ENCODE results near the gene SUMO4. TPM values are rescaled to one million over a fixed set of nuclear protein-coding genes. Genes with fewer than 3 reads are reported as not detected.

The SUMO4 gene
- total RNA-seq, 1 experiment from 2014 or later: 1.2 TPM

DNA sequence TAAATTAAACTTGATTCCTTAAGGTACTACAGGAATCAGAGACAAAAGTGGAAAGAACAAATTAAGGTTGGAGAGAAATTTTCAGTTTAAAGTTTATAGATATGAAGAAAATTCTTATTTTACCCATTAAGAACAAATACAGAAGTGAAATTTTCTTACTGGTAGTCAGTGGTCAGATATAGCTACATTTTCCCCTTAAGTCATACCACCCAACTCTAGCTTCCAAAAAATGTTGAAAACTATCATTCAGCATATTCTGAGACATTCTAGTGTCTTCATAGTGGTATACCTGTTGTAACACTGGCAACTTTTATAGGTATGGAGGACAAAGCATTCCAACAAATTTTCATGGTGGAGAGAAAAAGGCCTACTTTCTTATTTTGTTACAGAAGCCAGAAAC lies 15.6 kb upstream of the SUMO4 start:
- Mint-ChIP-seq H3K27ac (no peak overlapping the region), H3K4me3 (no peak overlapping the region), H3K4me1 (no peaks in the 10 kb centered on the region), H3K27me3 (ENCODE audit: low read depth) (no peaks in the 10 kb centered on the region), H3K36me3 (peaks cover 19% of the 10 kb centered on the region), H3K9me3 (peaks cover 3% of the 10 kb centered on the region)
- no peak for DNase-seq (ENCODE audit: low spot score)
- ATAC-seq: no peak
- CTCF ChIA-PET: interaction anchor here (0.6 kb wide), 1 partner anchor 8 kb away, joined by 3 read pairs; no protein-coding TSS in a partner anchor
- POLR2A ChIA-PET: no interaction called here
- TF ChIP-seq, protein P1, sequence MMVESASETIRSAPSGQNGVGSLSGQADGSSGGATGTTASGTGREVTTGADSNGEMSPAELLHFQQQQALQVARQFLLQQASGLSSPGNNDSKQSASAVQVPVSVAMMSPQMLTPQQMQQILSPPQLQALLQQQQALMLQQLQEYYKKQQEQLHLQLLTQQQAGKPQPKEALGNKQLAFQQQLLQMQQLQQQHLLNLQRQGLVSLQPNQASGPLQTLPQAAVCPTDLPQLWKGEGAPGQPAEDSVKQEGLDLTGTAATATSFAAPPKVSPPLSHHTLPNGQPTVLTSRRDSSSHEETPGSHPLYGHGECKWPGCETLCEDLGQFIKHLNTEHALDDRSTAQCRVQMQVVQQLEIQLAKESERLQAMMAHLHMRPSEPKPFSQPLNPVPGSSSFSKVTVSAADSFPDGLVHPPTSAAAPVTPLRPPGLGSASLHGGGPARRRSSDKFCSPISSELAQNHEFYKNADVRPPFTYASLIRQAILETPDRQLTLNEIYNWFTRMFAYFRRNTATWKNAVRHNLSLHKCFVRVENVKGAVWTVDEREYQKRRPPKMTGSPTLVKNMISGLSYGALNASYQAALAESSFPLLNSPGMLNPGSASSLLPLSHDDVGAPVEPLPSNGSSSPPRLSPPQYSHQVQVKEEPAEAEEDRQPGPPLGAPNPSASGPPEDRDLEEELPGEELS (CRISPR knock-in tag; IDR thresholded peaks at IDR 0.05): no peak
- TF ChIP-seq, protein P2, sequence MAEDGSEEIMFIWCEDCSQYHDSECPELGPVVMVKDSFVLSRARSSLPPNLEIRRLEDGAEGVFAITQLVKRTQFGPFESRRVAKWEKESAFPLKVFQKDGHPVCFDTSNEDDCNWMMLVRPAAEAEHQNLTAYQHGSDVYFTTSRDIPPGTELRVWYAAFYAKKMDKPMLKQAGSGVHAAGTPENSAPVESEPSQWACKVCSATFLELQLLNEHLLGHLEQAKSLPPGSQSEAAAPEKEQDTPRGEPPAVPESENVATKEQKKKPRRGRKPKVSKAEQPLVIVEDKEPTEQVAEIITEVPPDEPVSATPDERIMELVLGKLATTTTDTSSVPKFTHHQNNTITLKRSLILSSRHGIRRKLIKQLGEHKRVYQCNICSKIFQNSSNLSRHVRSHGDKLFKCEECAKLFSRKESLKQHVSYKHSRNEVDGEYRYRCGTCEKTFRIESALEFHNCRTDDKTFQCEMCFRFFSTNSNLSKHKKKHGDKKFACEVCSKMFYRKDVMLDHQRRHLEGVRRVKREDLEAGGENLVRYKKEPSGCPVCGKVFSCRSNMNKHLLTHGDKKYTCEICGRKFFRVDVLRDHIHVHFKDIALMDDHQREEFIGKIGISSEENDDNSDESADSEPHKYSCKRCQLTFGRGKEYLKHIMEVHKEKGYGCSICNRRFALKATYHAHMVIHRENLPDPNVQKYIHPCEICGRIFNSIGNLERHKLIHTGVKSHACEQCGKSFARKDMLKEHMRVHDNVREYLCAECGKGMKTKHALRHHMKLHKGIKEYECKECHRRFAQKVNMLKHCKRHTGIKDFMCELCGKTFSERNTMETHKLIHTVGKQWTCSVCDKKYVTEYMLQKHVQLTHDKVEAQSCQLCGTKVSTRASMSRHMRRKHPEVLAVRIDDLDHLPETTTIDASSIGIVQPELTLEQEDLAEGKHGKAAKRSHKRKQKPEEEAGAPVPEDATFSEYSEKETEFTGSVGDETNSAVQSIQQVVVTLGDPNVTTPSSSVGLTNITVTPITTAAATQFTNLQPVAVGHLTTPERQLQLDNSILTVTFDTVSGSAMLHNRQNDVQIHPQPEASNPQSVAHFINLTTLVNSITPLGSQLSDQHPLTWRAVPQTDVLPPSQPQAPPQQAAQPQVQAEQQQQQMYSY (CRISPR knock-in tag; IDR thresholded peaks at IDR 0.05): no peak
- TF ChIP-seq, protein P3, sequence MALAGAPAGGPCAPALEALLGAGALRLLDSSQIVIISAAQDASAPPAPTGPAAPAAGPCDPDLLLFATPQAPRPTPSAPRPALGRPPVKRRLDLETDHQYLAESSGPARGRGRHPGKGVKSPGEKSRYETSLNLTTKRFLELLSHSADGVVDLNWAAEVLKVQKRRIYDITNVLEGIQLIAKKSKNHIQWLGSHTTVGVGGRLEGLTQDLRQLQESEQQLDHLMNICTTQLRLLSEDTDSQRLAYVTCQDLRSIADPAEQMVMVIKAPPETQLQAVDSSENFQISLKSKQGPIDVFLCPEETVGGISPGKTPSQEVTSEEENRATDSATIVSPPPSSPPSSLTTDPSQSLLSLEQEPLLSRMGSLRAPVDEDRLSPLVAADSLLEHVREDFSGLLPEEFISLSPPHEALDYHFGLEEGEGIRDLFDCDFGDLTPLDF (CRISPR knock-in tag; IDR thresholded peaks at IDR 0.05): no peak
- TF ChIP-seq JAZF1 (CRISPR knock-in tag; IDR thresholded peaks at IDR 0.05) (no peak), GTF2I (CRISPR knock-in tag; conservative IDR thresholded peaks at IDR 0.05) (no peak), RELA (CRISPR knock-in tag; IDR thresholded peaks at IDR 0.05; ENCODE audit: borderline replicate concordance) (no peak), JUN (CRISPR knock-in tag; IDR thresholded peaks at IDR 0.05) (no peak), TEAD1 (CRISPR knock-in tag; IDR thresholded peaks at IDR 0.05) (no peak), ZNF138 (CRISPR knock-in tag; conservative IDR thresholded peaks at IDR 0.05) (no peak), NR3C1 (CRISPR knock-in tag; conservative IDR thresholded peaks at IDR 0.05; ENCODE audit: low read depth) (no peak), NR1H2 (CRISPR knock-in tag; IDR thresholded peaks at IDR 0.05) (no peak), RORB (CRISPR knock-in tag; IDR thresholded peaks at IDR 0.05) (no peak)
- TF ChIP-seq, protein P4, sequence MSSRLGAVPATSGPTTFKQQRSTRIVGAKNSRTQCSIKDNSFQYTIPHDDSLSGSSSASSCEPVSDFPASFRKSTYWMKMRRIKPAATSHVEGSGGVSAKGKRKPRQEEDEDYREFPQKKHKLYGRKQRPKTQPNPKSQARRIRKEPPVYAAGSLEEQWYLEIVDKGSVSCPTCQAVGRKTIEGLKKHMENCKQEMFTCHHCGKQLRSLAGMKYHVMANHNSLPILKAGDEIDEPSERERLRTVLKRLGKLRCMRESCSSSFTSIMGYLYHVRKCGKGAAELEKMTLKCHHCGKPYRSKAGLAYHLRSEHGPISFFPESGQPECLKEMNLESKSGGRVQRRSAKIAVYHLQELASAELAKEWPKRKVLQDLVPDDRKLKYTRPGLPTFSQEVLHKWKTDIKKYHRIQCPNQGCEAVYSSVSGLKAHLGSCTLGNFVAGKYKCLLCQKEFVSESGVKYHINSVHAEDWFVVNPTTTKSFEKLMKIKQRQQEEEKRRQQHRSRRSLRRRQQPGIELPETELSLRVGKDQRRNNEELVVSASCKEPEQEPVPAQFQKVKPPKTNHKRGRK (CRISPR knock-in tag; IDR thresholded peaks at IDR 0.05; ENCODE audit: borderline replicate concordance): no peak
- TF ChIP-seq, protein P5, sequence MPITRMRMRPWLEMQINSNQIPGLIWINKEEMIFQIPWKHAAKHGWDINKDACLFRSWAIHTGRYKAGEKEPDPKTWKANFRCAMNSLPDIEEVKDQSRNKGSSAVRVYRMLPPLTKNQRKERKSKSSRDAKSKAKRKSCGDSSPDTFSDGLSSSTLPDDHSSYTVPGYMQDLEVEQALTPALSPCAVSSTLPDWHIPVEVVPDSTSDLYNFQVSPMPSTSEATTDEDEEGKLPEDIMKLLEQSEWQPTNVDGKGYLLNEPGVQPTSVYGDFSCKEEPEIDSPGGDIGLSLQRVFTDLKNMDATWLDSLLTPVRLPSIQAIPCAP (CRISPR knock-in tag; IDR thresholded peaks at IDR 0.05): no peak

DNA sequence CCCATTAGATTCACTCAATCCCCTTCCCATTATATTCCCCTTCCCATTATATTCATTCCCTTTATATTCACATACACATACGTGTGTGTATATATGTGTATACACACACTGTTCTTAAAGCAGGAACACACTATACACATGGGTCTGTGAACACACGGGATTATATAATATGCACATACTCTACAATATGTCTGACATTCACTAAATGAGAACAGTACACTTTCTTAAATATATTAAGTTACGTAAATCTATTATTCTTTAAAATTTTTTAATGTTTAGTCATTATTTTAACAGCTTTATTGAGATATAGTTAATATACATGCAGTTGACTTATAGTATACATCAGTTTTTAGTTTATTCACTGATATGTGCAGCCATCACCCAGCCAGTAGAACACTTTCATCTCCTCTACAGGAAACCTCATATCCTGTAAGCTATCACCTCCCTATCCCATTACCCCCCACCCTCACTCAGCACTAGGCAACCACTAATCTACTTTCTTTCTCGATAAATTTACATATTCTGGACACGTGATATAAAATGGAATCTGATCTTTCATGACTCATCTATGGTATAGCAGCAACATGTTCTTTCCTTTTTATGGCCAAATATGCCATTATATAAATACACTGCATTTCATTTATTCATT lies 13.9 kb upstream of the SUMO4 start:
- CTCF ChIA-PET: no interaction called here
- TF ChIP-seq, protein P6, sequence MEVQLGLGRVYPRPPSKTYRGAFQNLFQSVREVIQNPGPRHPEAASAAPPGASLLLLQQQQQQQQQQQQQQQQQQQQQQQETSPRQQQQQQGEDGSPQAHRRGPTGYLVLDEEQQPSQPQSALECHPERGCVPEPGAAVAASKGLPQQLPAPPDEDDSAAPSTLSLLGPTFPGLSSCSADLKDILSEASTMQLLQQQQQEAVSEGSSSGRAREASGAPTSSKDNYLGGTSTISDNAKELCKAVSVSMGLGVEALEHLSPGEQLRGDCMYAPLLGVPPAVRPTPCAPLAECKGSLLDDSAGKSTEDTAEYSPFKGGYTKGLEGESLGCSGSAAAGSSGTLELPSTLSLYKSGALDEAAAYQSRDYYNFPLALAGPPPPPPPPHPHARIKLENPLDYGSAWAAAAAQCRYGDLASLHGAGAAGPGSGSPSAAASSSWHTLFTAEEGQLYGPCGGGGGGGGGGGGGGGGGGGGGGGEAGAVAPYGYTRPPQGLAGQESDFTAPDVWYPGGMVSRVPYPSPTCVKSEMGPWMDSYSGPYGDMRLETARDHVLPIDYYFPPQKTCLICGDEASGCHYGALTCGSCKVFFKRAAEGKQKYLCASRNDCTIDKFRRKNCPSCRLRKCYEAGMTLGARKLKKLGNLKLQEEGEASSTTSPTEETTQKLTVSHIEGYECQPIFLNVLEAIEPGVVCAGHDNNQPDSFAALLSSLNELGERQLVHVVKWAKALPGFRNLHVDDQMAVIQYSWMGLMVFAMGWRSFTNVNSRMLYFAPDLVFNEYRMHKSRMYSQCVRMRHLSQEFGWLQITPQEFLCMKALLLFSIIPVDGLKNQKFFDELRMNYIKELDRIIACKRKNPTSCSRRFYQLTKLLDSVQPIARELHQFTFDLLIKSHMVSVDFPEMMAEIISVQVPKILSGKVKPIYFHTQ (CRISPR knock-in tag; IDR thresholded peaks at IDR 0.05): no peak
- no peak for TF ChIP-seq ZNF219 (CRISPR knock-in tag; IDR thresholded peaks at IDR 0.05; ENCODE audit: borderline replicate concordance)
- no peak for TF ChIP-seq NFATC4 (CRISPR knock-in tag; IDR thresholded peaks at IDR 0.05)
- no peak for TF ChIP-seq CREM (CRISPR knock-in tag; IDR thresholded peaks at IDR 0.05)
- TF ChIP-seq CREB1 (CRISPR knock-in tag; IDR thresholded peaks at IDR 0.05): no peak
- TF ChIP-seq, protein P7, sequence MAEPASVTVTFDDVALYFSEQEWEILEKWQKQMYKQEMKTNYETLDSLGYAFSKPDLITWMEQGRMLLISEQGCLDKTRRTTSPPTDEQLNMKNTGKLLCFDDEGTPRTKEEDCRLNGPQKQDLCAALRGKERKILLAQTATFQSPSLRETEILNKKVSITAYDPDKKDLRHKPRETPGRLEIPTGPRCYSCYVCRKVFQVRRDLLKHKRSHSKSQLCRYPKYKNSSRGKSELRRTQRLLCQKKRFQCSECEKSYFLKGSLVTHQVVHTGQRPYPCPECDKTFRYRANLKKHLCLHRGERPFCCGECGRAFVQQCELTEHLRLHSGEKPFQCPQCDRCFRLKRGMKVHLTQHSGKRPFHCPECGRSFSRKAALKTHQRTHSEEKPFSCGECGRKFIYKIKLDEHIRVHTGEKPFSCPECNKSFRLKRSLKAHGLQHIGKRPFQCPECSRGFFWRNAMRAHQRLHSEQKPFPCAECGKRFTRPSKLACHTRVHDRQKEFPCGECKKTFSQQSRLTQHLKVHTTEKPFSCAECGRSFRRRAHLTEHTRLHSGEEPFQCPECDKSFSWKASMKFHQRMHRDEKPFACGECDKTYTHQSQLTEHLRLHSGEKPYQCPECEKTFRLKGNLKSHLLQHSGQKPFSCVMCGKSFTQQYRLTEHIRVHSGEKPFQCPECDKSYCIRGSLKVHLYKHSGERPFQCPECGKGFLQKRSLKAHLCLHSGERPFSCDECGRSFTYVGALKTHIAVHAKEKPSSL (CRISPR knock-in tag; conservative IDR thresholded peaks at IDR 0.05): no peak

More for the DNA sequence above, 13.9 kb upstream of the SUMO4 start:
- H3K4me1 Mint-ChIP-seq: no peaks in the 10 kb centered on the region
- no peak overlapping the region for H3K4me3 Mint-ChIP-seq
- H3K27ac Mint-ChIP-seq: no peak overlapping the region
- DNase-seq (ENCODE audit: low spot score): no peak
- H3K27me3 Mint-ChIP-seq (ENCODE audit: low read depth): no peaks in the 10 kb centered on the region
- peaks cover 14% of the 10 kb centered on the region for H3K36me3 Mint-ChIP-seq
- POLR2A ChIA-PET: no interaction called here
- ATAC-seq: no peak
- peaks cover 3% of the 10 kb centered on the region for H3K9me3 Mint-ChIP-seq
